HG02610 (cell line): ENCODE data around the gene RPL34.

Experiments used
- ATAC-seq: cut with Tn5 transposase; IDR thresholded peaks from one replicate; pipeline ENCODE4 v1.9.1; 2021; ENCODE audit warnings: mild to moderate bottlenecking, moderate library complexity; ENCODE audit not compliant: unreplicated experiment

RPL34 gene

GRCh38 chr4:108622828-108623227 is 2.5 kb downstream of the RPL34 start:
- ATAC-seq = no peak

GRCh38 chr4:108624263-108625056 is 4.1 kb downstream of the RPL34 start:
- no peak for ATAC-seq

GRCh38 chr4:108626056-108626455 is 5.7 kb downstream of the RPL34 start:
- no peak for ATAC-seq

GRCh38 chr4:108628411-108628810 is 8.0 kb downstream of the RPL34 start:
- no peak for ATAC-seq

GRCh38 chr4:108635070-108635655 is 14.8 kb downstream of the RPL34 start:
- ATAC-seq = no peak

- no peak for ATAC-seq
Measured at GRCh38 chr4:108636246-108636645, 15.9 kb downstream of the RPL34 start.

- ATAC-seq = no peak
Measured at GRCh38 chr4:108637856-108638255, 17.5 kb downstream of the RPL34 start.

- no peak for ATAC-seq
Measured at GRCh38 chr4:108644237-108644636, 23.9 kb downstream of the RPL34 start.

GRCh38 chr4:108646706-108647105 is 26.3 kb downstream of the RPL34 start:
- ATAC-seq = no peak

GRCh38 chr4:108649863-108650211 is 29.5 kb downstream of the RPL34 start:
- ATAC-seq = peak; percentile 15

GRCh38 chr4:108650212-108651013 is 30.0 kb downstream of the RPL34 start, which contains the start of gene OSTC:
Gene OSTC, plus strand, starts transcription at chr4:108650599. Its CDS starts 57 bp downstream, at chr4:108650656.
- ATAC-seq = peak; percentile 94

GRCh38 chr4:108651014-108651791 is 30.8 kb downstream of the RPL34 start:
- ATAC-seq = no peak

- ATAC-seq = no peak
Measured at GRCh38 chr4:108662629-108663028, 42.3 kb downstream of the RPL34 start.

GRCh38 chr4:108674356-108674977 is 54.1 kb downstream of the RPL34 start:
- no peak for ATAC-seq
